Glutamatergic neuron (in vitro differentiated cells): ENCODE data around the gene DDX56. TPM values are rescaled to one million over a fixed set of nuclear protein-coding genes. Genes with fewer than 3 reads are reported as not detected.
"Not testable (repeated sequence)": the region's sequence is repeated elsewhere in the genome, so short reads cannot be mapped to it uniquely, and the experiment has no call there.

ENCODE experiments used
- DNase-seq: peaks from one replicate; pipeline ENCODE4 v3.0.0; 2022
- H3K27ac Mint-ChIP-seq: one replicate; pipeline ENCODE4 v1.8.0; 2020; ENCODE audit warnings: mild to moderate bottlenecking, mixed read lengths, inconsistent platforms; ENCODE audit not compliant: unreplicated experiment
- H3K27me3 Mint-ChIP-seq: one replicate; pipeline ENCODE4 v1.8.0; 2020; ENCODE audit warnings: mild to moderate bottlenecking, moderate library complexity, mixed read lengths, inconsistent platforms; ENCODE audit not compliant: unreplicated experiment
- H3K36me3 Mint-ChIP-seq: one replicate; pipeline ENCODE4 v1.8.0; 2020; ENCODE audit warnings: mild to moderate bottlenecking, mixed read lengths, inconsistent platforms; ENCODE audit not compliant: unreplicated experiment
- H3K4me1 Mint-ChIP-seq: one replicate; pipeline ENCODE4 v1.8.0; 2020; ENCODE audit warnings: mild to moderate bottlenecking, low read depth, mixed read lengths, inconsistent platforms; ENCODE audit not compliant: unreplicated experiment
- H3K4me3 Mint-ChIP-seq: one replicate; pipeline ENCODE4 v1.8.0; 2020; ENCODE audit warnings: mild to moderate bottlenecking, mixed read lengths, inconsistent platforms; ENCODE audit not compliant: unreplicated experiment
- H3K9me3 Mint-ChIP-seq: one replicate; pipeline ENCODE4 v1.8.0; 2020; ENCODE audit warnings: mild to moderate bottlenecking, moderate library complexity, mixed read lengths, inconsistent platforms; ENCODE audit not compliant: unreplicated experiment
- CTCF ChIP-seq: fragments of 200-600 bp; sonication (generic); IDR thresholded peaks from one replicate; pipeline ENCODE4 v1.5.0; 2021; ENCODE audit not compliant: partially characterized antibody, unreplicated experiment
- total RNA-seq: library from RNA; stranded (reverse); fragmentation: NEBNext Ultra II Directional; extraction: Animal tissue kit (Norgen Biotek cat#: 25700); gene quantifications from one replicate; pipeline ENCODE4 v1.2.1, GENCODE V29; 2021; ENCODE audit not compliant: unreplicated experiment

Gene DDX56
- total RNA-seq, 1 donor from 2014 or later: 84.3 TPM

DNA sequence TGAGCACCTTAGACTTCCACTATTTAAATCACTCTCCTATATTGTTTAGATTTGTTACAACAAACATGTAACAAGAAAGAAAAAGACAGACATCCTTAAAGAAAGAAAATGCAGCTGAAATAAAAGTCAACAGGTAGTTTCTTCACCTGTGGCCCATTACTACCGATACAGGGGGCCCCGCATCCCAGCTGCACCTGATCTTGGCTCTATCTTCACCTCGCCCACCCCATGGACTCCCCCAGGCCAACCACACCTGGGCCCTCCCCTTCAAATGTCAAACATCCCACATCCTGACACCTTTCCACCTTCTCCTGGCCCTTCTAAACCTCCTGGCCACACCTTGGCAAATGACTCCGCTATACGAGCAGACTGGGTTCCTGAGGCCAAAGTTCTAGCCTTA is 7.0 kb downstream of the DDX56 start:
- Mint-ChIP-seq H3K9me3 (no peaks in the 10 kb centered on the region), H3K4me3 (no peak overlapping the region), H3K27ac (peak overlapping the region; percentile 59), H3K36me3 (peaks cover 8% of the 10 kb centered on the region), H3K4me1 (peaks cover 15% of the 10 kb centered on the region), H3K27me3 (peaks cover 2% of the 10 kb centered on the region)
- no peak for TF ChIP-seq CTCF
- no peak for DNase-seq

GRCh38 chr7:44565795-44566559 is 7.7 kb downstream of the DDX56 start:
- Mint-ChIP-seq H3K9me3 (no peaks in the 10 kb centered on the region), H3K27me3 (peaks cover 2% of the 10 kb centered on the region), H3K27ac (peak overlapping the region; percentile 90), H3K36me3 (peaks cover 8% of the 10 kb centered on the region), H3K4me1 (peaks cover 15% of the 10 kb centered on the region), H3K4me3 (no peak overlapping the region)
- peak; percentile 67 for TF ChIP-seq CTCF
- no peak for DNase-seq

- Mint-ChIP-seq H3K27ac (peak overlapping the region; percentile 90), H3K36me3 (peaks cover 8% of the 10 kb centered on the region), H3K4me1 (peaks cover 15% of the 10 kb centered on the region), H3K9me3 (peaks cover 2% of the 10 kb centered on the region), H3K27me3 (peaks cover 2% of the 10 kb centered on the region), H3K4me3 (no peak overlapping the region)
- DNase-seq: peak; percentile 85
- peak; percentile 99 for TF ChIP-seq CTCF
Measured at GRCh38 chr7:44565097-44565794, 8.5 kb downstream of the DDX56 start.

GRCh38 chr7:44564606-44565005 is 9.1 kb downstream of the DDX56 start:
- Mint-ChIP-seq H3K36me3 (peaks cover 4% of the 10 kb centered on the region), H3K27me3 (peaks cover 2% of the 10 kb centered on the region), H3K4me3 (no peak overlapping the region), H3K27ac (peak overlapping the region; percentile 90), H3K4me1 (peaks cover 15% of the 10 kb centered on the region), H3K9me3 (peaks cover 2% of the 10 kb centered on the region)
- DNase-seq: no peak
- no peak for TF ChIP-seq CTCF

DNA sequence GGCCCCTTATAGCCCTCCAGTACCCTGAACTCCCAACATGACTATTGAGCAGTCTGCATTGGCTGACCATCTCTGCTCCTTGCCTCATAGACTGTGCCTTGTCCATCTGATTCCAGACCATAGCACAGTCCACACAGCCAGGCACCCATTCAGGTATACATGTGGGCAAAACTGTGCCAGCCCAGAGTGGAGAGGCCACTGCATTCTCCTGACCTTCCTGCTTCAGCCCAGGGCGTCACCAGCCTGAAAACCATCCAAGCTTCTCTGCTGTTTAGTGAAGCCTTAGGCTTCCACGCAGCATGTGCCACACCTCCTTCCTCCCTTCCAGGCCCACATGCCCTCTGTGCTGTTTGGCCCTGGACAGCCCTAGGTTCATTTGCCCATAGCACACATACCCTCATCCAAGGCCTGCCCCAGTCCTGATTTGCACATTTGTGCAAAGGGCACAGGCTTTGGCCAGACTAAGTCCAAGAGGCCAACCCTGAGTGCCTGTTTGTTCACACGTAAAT is 10.5 kb downstream of the DDX56 start:
- Mint-ChIP-seq H3K27ac (no peak overlapping the region), H3K27me3 (peaks cover 2% of the 10 kb centered on the region), H3K9me3 (peaks cover 2% of the 10 kb centered on the region), H3K4me3 (no peak overlapping the region), H3K36me3 (no peaks in the 10 kb centered on the region), H3K4me1 (peaks cover 15% of the 10 kb centered on the region)
- DNase-seq: no peak
- no peak for TF ChIP-seq CTCF

DNA sequence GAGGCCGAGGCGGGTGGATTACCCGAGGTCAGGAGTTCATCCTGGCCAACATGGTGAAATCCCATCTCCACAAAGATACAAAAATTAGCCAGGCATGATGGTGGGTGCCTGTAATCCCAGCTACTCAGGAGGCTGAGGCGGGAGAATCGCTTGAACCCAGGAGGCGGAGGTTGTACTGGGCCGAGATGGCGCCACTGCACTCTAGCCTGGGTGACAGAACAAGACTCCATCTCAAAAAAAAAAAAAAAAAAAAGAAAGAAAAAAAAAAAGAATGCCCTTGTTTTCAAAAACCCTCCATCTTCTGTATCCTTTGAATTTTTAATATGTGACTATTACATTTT is 11.1 kb downstream of the DDX56 start:
- not testable (repeated sequence) for H3K4me3 Mint-ChIP-seq, DNase-seq, H3K9me3 Mint-ChIP-seq, H3K27me3 Mint-ChIP-seq, H3K36me3 Mint-ChIP-seq, H3K27ac Mint-ChIP-seq
- H3K4me1 Mint-ChIP-seq: peaks cover 15% of the 10 kb centered on the region
